GM12878 (cell line): ENCODE data around the gene PTTG2. TPM values are rescaled to one million over a fixed set of nuclear protein-coding genes. Genes with fewer than 3 reads are reported as not detected.
A peak's percentile ranks its signal among the peaks of the same experiment; 100 is the strongest.

ENCODE experiments used
- ATAC-seq: fragments of 200-7000 bp; cut with Tn5 transposase; 3 replicates; pipeline ENCODE4 v1.9.1; 2020; ENCODE audit warnings: mild to moderate bottlenecking, moderate library complexity
- BruUV-seq: library from RNA; stranded (reverse); fragments of 400-500 nt; replicated peaks from 2 replicates; lab custom pipeline; 2021; lab: Mats Ljungman, UMichigan
- CTCF ChIA-PET: fragments of 300-600 bp; sonication (Branson Sonifier 250); formaldehyde crosslinking; extraction: SDS; loops from one replicate; lab custom pipeline; 2021; ENCODE audit warnings: inconsistent platforms; lab: Yijun Ruan, JAX
- POLR2A ChIA-PET: fragments of 350-600 bp; formaldehyde crosslinking; extraction: SDS; loops from one replicate; lab custom pipeline; 2021; ENCODE audit warnings: inconsistent platforms; lab: Charles Lee
- RAD21 ChIA-PET: fragments of 300-600 bp; sonication (Branson Sonifier 250); formaldehyde crosslinking; loops from one replicate; lab custom pipeline; 2023; ENCODE audit warnings: antibody characterized with exemption; ENCODE audit not compliant: unreplicated experiment; lab: Charles Lee
- SMC1A ChIA-PET: fragments of 300-600 bp; sonication (Branson Sonifier 250); formaldehyde crosslinking; loops from one replicate; lab custom pipeline; 2023; ENCODE audit not compliant: unreplicated experiment, uncharacterized antibody; lab: Charles Lee
- DNase-seq: peaks from one replicate; pipeline ENCODE4 v3.0.0-alpha.2; 2011; ENCODE audit warnings: low read depth, low spot score
- FAIRE-seq: peaks from 3 replicates; lab custom pipeline; 2011; peaks lifted over from hg19 to GRCh38; lab: Jason Lieb, UNC
- H2AFZ ChIP-seq: 2 replicates; pipeline ENCODE4 v1.6.0; 2011; ENCODE audit warnings: low read depth, low read length, control low read depth; ENCODE audit not compliant: control insufficient read depth
- H3K27ac ChIP-seq: 2 replicates; pipeline ENCODE4 v1.5.1; 2011; ENCODE audit warnings: control low read depth; ENCODE audit not compliant: control insufficient read depth, insufficient read depth
- H3K27me3 ChIP-seq, 2 experiments: replicated peaks in 1 of 2; 2 replicates each; pipeline versions ENCODE4 v1.6.0 to v1.6.1; 2011; ENCODE audit warnings: low read length in 1 of 2; ENCODE audit not compliant: control insufficient read depth in 2 of 2, insufficient read depth in 2 of 2
- H3K36me3 ChIP-seq, 2 experiments: 2 replicates each; pipeline ENCODE4 v1.5.1; 2011; ENCODE audit warnings: low read length in 1 of 2; ENCODE audit not compliant: control insufficient read depth in 2 of 2, insufficient read depth in 2 of 2
- H3K4me1 ChIP-seq: 2 replicates; pipeline ENCODE4 v1.6.1; 2011; ENCODE audit warnings: mild to moderate bottlenecking, low read length, moderate library complexity, mixed read lengths; ENCODE audit not compliant: control insufficient read depth, insufficient read depth
- H3K4me2 ChIP-seq: 2 replicates; pipeline ENCODE4 v1.6.0; 2011; ENCODE audit warnings: control low read depth; ENCODE audit not compliant: control insufficient read depth, insufficient read depth
- H3K4me3 ChIP-seq: fragments of 200-600 bp; sonication (generic); 2 replicates; pipeline ENCODE4 v1.5.1; 2016
- H3K79me2 ChIP-seq: 2 replicates; pipeline ENCODE4 v1.6.0; 2011; ENCODE audit warnings: low read length; ENCODE audit not compliant: control insufficient read depth, insufficient read depth
- H3K9ac ChIP-seq: 2 replicates; pipeline ENCODE4 v1.8.0; 2011; ENCODE audit warnings: low read length, control low read depth, mixed read lengths; ENCODE audit not compliant: control insufficient read depth, insufficient read depth
- H3K9me3 ChIP-seq: replicated peaks from 3 replicates; pipeline ENCODE4 v1.5.1; 2011; ENCODE audit warnings: mild to moderate bottlenecking, low read length; ENCODE audit not compliant: control insufficient read depth, insufficient read depth
- H4K20me1 ChIP-seq: 2 replicates; pipeline ENCODE4 v1.6.0; 2011; ENCODE audit not compliant: control insufficient read depth, insufficient read depth
- CBX5 ChIP-seq: sonication (generic); IDR thresholded peaks from 2 replicates; pipeline ENCODE4 v1.6.1; 2016; ENCODE audit warnings: low read depth, moderate library complexity, mild to moderate bottlenecking, inconsistent platforms
- CHD2 ChIP-seq: IDR thresholded peaks from 2 replicates; pipeline ENCODE4 v1.6.1; 2011; ENCODE audit warnings: low read depth, low read length, improper control_type of control experiment, borderline replicate concordance
- EGR1 ChIP-seq, 2 experiments: IDR thresholded peaks; 1 replicate in 1 of 2; 2 replicates in 1 of 2; pipeline ENCODE4 v1.6.1; 2011 to 2012; ENCODE audit warnings: low read depth in 2 of 2, low read length in 2 of 2, borderline replicate concordance in 1 of 2, mild to moderate bottlenecking in 1 of 2, moderate library complexity in 1 of 2
- ESRRA ChIP-seq: IDR thresholded peaks from 2 replicates; pipeline ENCODE4 v1.6.1; 2012; ENCODE audit warnings: mild to moderate bottlenecking, low read length, improper control_type of control experiment
- HDAC2 ChIP-seq: fragments of 200-600 bp; sonication (generic); IDR thresholded peaks from 2 replicates; pipeline ENCODE4 v1.6.1; 2017
- IRF4 ChIP-seq: IDR thresholded peaks from 2 replicates; pipeline ENCODE4 v1.6.1; 2011; ENCODE audit warnings: low read depth, low read length
- MTA3 ChIP-seq: IDR thresholded peaks from 2 replicates; pipeline ENCODE4 v1.6.1; 2012; ENCODE audit warnings: low read length, inconsistent platforms, borderline replicate concordance
- RAD21 ChIP-seq: IDR thresholded peaks from 2 replicates; pipeline ENCODE4 v1.6.1; 2011; ENCODE audit warnings: mild to moderate bottlenecking, low read depth, low read length, moderate library complexity; ENCODE audit not compliant: insufficient read depth
- RBBP5 ChIP-seq: fragments of 200-600 bp; sonication (generic); conservative IDR thresholded peaks from 2 replicates; pipeline ENCODE4 v1.6.1; 2016
- REST ChIP-seq: IDR thresholded peaks from 2 replicates; pipeline ENCODE4 v1.6.1; 2012; ENCODE audit warnings: mild to moderate bottlenecking, low read depth, low read length
- RUNX3 ChIP-seq: IDR thresholded peaks from 2 replicates; pipeline ENCODE4 v1.6.1; 2012; ENCODE audit warnings: low read length, inconsistent platforms
- SMAD1 ChIP-seq: fragments of 450-650 bp; IDR thresholded peaks from 2 replicates; pipeline ENCODE4 v1.6.1; 2018; ENCODE audit warnings: mild to moderate bottlenecking, low read depth; ENCODE audit not compliant: partially characterized antibody
- SREBF1 ChIP-seq: IDR thresholded peaks from 2 replicates; pipeline ENCODE4 v1.6.1; 2012; ENCODE audit warnings: mild to moderate bottlenecking, low read length
- TARDBP ChIP-seq: IDR thresholded peaks from 2 replicates; pipeline ENCODE4 v1.6.1; 2016; ENCODE audit warnings: borderline replicate concordance
- YY1 ChIP-seq: IDR thresholded peaks from 2 replicates; pipeline ENCODE4 v1.6.1; 2011; ENCODE audit warnings: low read depth, mild to moderate bottlenecking, low read length
- ZNF207 ChIP-seq: fragments of 450-650 bp; IDR thresholded peaks from 2 replicates; pipeline ENCODE4 v1.6.1; 2014; ENCODE audit warnings: antibody characterized with exemption, mild to moderate bottlenecking, borderline replicate concordance
- ZZZ3 ChIP-seq: IDR thresholded peaks from 2 replicates; pipeline ENCODE4 v1.6.1; 2011; ENCODE audit warnings: low read depth; ENCODE audit not compliant: control insufficient read depth, insufficient read length
- WGBS: methylation state at CpG from one replicate; pipeline ENCODE4 v1.1.6; 2016; ENCODE audit warnings: low lambda C conversion rate; ENCODE audit not compliant: insufficient replicate concordance, insufficient coverage; ENCODE audit errors: missing lambda C conversion rate; 5-methylcytosine and 5-hydroxymethylcytosine counted together
- in situ Hi-C: fragments of 300-500 bp; cut with MboI; formaldehyde crosslinking; loops from 9 replicates; pipeline ENCODE4 v1.14.3; 2018; ENCODE audit warnings: mixed read lengths
- intact Hi-C: fragments of 100-400 bp; cut with micrococcal nuclease; formaldehyde crosslinking; loops from one replicate; pipeline ENCODE4 v1.14.2; 2022; ENCODE audit not compliant: unreplicated experiment
- polyA plus RNA-seq, 11 experiments: library from polyadenylated mRNA; depleted of rRNA in 4 of 11; unstranded in 6 of 11; stranded (reverse) in 5 of 11; fragments of >200 nt; fragmentation: Nextera tagmentation in 4 of 11; fragmentation: Illumina TruSeq in 1 of 11; extraction: Ambion mirVana in 4 of 11; extraction: Trizol in 1 of 11; gene quantifications; 1 replicate in 1 of 11; 2 replicates in 10 of 11; pipeline versions ENCODE4 v1.2.1 to v1.2.3, GENCODE V29; 2011 to 2016; ENCODE audit warnings: inconsistent platforms in 2 of 11, missing spikeins in 2 of 11, low read depth in 1 of 11
- total RNA-seq, 4 experiments: library from RNA; depleted of rRNA in 3 of 4; stranded (reverse); fragments of >200 nt in 3 of 4; fragmentation: Illumina TruSeq in 1 of 4; extraction: Trizol in 1 of 4; gene quantifications; 2 replicates each; pipeline versions ENCODE4 v1.2.1 to v1.2.3, GENCODE V29; 2013 to 2021
- TF ChIP-seq, protein P1 (sequence below): IDR thresholded peaks from 2 replicates; pipeline ENCODE4 v1.6.1; 2012; ENCODE audit warnings: low read depth, low read length, improper control_type of control experiment
- TF ChIP-seq, protein P2 (sequence below): IDR thresholded peaks from 2 replicates; pipeline ENCODE4 v1.6.1; 2012; ENCODE audit warnings: low read depth, low read length, improper control_type of control experiment

PTTG2 gene
- total and polyA plus RNA-seq, 10 of the 15 experiments (the other 5 are each of a cell fraction or from before 2014, with no cell fraction given), result 0.09 to 0.54 (median 0.39) TPM; not detected in 4

DNA sequence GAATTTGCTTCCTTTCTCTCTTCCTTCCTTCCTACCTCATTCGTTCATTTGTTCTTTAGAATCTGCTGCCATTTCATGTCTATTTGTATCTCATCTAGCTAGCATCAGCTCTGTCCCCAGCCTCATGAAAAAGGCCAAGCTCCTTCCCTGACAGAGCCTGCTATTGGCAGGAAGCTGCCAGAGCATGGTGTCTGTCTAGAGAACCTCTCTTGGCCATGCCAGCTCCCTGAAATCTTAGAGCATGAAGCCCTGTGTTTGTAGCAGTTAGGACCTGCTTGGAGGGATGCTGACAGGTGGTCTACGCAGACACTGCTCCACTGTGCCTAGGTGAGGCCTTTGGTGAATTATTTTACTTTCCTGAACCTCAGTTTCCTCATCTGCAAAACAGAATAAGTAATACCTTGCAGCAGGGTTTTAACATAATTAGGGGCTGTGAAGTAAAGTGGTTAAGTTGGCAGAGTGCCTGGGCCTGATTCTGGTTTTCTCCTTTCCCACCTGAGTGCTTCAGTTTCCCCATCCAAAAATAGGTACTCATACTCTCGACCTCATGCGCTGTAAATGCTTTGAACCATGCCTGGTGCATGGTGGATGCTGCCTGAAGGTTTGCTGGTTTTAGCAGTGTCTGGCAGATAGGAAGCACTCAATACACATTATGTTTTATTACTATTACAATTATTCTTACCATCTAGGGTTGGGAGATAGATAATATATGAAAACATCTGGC, 4.7 kb downstream of the PTTG2 start (continued):
- no peak for TF ChIP-seq TARDBP
- TF ChIP-seq SMAD1, result peak; percentile 50
- peak; percentile 74 for TF ChIP-seq RUNX3
- no peak for TF ChIP-seq RAD21
- TF ChIP-seq ZNF207, result no peak

DNA sequence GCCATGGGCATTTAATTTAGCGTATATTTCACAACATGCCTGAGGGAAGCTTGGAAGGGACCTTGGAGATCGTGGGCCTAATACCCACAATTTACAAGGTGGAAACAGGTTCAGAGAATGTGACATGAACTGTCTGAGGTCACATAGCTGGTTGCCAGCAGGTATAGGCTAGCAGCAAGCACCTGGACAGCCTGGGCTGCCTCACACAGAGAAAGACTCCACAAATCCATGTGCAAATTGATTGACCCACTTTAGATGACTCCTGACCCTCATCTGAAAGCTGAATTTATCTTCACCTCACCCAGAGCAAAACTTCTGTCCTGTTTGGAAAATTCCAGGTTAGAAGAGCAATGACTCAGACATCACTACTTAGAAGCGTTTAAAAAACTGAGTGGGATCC, 5.8 kb downstream of the PTTG2 start:
- no peak overlapping the region for H3K27ac ChIP-seq
- no peaks in the 10 kb centered on the region for H3K27me3 ChIP-seq
- H2AFZ ChIP-seq, result no peak overlapping the region
- DNase-seq, result no peak
- in situ Hi-C loops (no loop called here), intact Hi-C loops (no loop called here)
- H4K20me1 ChIP-seq, result no peaks in the 10 kb centered on the region
- SMC1A ChIA-PET, result interaction anchor here (0.9 to 1.4 kb wide), 9 partner anchors 8 to 199 kb away, joined by 3 to 5 read pairs (median 3); no protein-coding TSS in a partner anchor
- RAD21 ChIA-PET, result interaction anchor here (1.0 kb wide), 1 partner anchor 72 kb away, joined by 3 read pairs; no protein-coding TSS in a partner anchor
- CTCF ChIA-PET, result interaction anchor here (1.0 to 1.4 kb wide), 4 partner anchors 10 to 164 kb away, joined by 3 to 8 read pairs (median 3); no protein-coding TSS in a partner anchor
- H3K9ac ChIP-seq, result no peak overlapping the region
- POLR2A ChIA-PET, result no interaction called here
- H3K4me2 ChIP-seq, result no peak overlapping the region
- peaks cover 14% of the 10 kb centered on the region for H3K4me1 ChIP-seq
- H3K36me3 ChIP-seq, result no peaks in the 10 kb centered on the region
- no peaks in the 10 kb centered on the region for H3K79me2 ChIP-seq
- H3K9me3 ChIP-seq, result no peaks in the 10 kb centered on the region
- no peak for ATAC-seq
- WGBS, result 71% methylated on average over 3 of the region's 3 CpGs
- FAIRE-seq, result no peak
- no peak overlapping the region for H3K4me3 ChIP-seq
- BruUV-seq, result no TSS peak
- TF ChIP-seq ZZZ3 (no peak), CHD2 (no peak), SREBF1 (no peak), CBX5 (no peak), YY1 (no peak), MTA3 (no peak), EGR1 (IDR thresholded peaks at IDR 0.05; ENCODE audit: borderline replicate concordance in 1 of 2, low read depth in 2 of 2, low read length in 2 of 2) (no peak), ESRRA (no peak), RBBP5 (no peak), IRF4 (no peak), HDAC2 (no peak), REST (no peak)
- TF ChIP-seq, protein P1, sequence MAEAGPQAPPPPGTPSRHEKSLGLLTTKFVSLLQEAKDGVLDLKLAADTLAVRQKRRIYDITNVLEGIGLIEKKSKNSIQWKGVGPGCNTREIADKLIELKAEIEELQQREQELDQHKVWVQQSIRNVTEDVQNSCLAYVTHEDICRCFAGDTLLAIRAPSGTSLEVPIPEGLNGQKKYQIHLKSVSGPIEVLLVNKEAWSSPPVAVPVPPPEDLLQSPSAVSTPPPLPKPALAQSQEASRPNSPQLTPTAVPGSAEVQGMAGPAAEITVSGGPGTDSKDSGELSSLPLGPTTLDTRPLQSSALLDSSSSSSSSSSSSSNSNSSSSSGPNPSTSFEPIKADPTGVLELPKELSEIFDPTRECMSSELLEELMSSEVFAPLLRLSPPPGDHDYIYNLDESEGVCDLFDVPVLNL, result no peak
- TF ChIP-seq, protein P2, sequence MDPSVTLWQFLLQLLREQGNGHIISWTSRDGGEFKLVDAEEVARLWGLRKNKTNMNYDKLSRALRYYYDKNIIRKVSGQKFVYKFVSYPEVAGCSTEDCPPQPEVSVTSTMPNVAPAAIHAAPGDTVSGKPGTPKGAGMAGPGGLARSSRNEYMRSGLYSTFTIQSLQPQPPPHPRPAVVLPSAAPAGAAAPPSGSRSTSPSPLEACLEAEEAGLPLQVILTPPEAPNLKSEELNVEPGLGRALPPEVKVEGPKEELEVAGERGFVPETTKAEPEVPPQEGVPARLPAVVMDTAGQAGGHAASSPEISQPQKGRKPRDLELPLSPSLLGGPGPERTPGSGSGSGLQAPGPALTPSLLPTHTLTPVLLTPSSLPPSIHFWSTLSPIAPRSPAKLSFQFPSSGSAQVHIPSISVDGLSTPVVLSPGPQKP, result no peak
